ENCODE results near the gene WWTR1. TPM values are rescaled to one million over a fixed set of nuclear protein-coding genes. Genes with fewer than 3 reads are reported as not detected.
A peak's percentile ranks its signal among the peaks of the same experiment; 100 is the strongest.

WWTR1 gene
- polyA plus RNA-seq, 2 of the 4 experiments (the other 2 are of a cell fraction): 99.7 to 164 TPM

GRCh38 chr3:149575213-149575960 is 82.4 kb downstream of the WWTR1 start (continued):
- TF ChIP-seq BHLHE40 (IDR thresholded peaks at IDR 0.05; ENCODE audit: low read depth, low read length) (no peak), BCL3 (IDR thresholded peaks at IDR 0.05) (no peak; the same call in 2 of the 3 replicates), MAZ (IDR thresholded peaks at IDR 0.05; ENCODE audit: borderline replicate concordance, low read depth, low read length) (no peak), NPAS2 (CRISPR knock-in tag; IDR thresholded peaks at IDR 0.05; ENCODE audit: borderline replicate concordance) (no peak), KDM1A (IDR thresholded peaks at IDR 0.05; ENCODE audit: low read depth) (no peak), FOSB (CRISPR knock-in tag; IDR thresholded peaks at IDR 0.05) (peak; percentile 12; the same call in 1 of the 2 replicates), ZC3H11A (IDR thresholded peaks at IDR 0.05) (no peak), NR3C1 (IDR thresholded peaks at IDR 0.05) (no peak), EP300 (IDR thresholded peaks at IDR 0.05) (peak; percentile 14 to 55; a peak in 2 of 5 replicates), HDAC2 (IDR thresholded peaks at IDR 0.05) (no peak), RFX5 (IDR thresholded peaks at IDR 0.05) (no peak), FOSL2 (IDR thresholded peaks at IDR 0.05) (no peak), FOSL2 (CRISPR knock-in tag; IDR thresholded peaks at IDR 0.05) (peak; percentile 38; the same call in 1 of the 2 replicates), MAFK (IDR thresholded peaks at IDR 0.05; ENCODE audit: partially characterized antibody) (no peak), PBX3 (IDR thresholded peaks at IDR 0.05) (no peak), CTCF (IDR thresholded peaks at IDR 0.05) (no peak), ZNF302 (CRISPR knock-in tag; IDR thresholded peaks at IDR 0.05) (no peak), MAX (IDR thresholded peaks at IDR 0.05) (0 out of 2 replicates have a peak, but pooled peaks have one; percentile 14), E2F6 (IDR thresholded peaks at IDR 0.05; ENCODE audit: borderline replicate concordance, low read depth) (no peak), JUNB (IDR thresholded peaks at IDR 0.05) (no peak; the same call in 1 of the 2 replicates), RAD21 (conservative IDR thresholded peaks at IDR 0.05 in 1 of 2, IDR thresholded peaks at IDR 0.05 in 1 of 2) (peak; percentile 14 to 28; a peak in 2 of 5 replicates), ESRRA (IDR thresholded peaks at IDR 0.05; ENCODE audit: borderline replicate concordance, low read length) (no peak), PHF8 (IDR thresholded peaks at IDR 0.05; ENCODE audit: borderline replicate concordance, low read depth) (no peak), ZSCAN20 (CRISPR knock-in tag; IDR thresholded peaks at IDR 0.05) (0 out of 2 replicates have a peak, but pooled peaks have one; percentile 5), FOXS1 (CRISPR knock-in tag; IDR thresholded peaks at IDR 0.05) (no peak), RARB (CRISPR knock-in tag; IDR thresholded peaks at IDR 0.05) (no peak), CEBPB (IDR thresholded peaks at IDR 0.05) (peak; percentile 21 to 63; a peak in 3 of 4 replicates), ATOH8 (CRISPR knock-in tag; IDR thresholded peaks at IDR 0.05; ENCODE audit: low read depth) (no peak), CBX2 (IDR thresholded peaks at IDR 0.05; ENCODE audit: borderline replicate concordance, low read depth) (no peak)
